Smooth muscle cell of the brain vasculature (primary cell): ENCODE results near the gene ALDH1A2.
"Not testable (repeated sequence)": the region's sequence is repeated elsewhere in the genome, so short reads cannot be mapped to it uniquely, and the experiment has no call there.

Experiments used
- DNase-seq: peaks from one replicate; pipeline ENCODE4 v3.0.0-alpha.2; 2012; ENCODE audit warnings: low read depth, low spot score

ALDH1A2 gene

GRCh38 chr15:58042006-58042405 is 23.5 kb downstream of the ALDH1A2 start:
- DNase-seq, result no peak

- DNase-seq, result no peak
These were observed 25.4 kb downstream of the ALDH1A2 start for GRCh38 chr15:58040150-58040549.

- no peak for DNase-seq
These were observed 26.2 kb downstream of the ALDH1A2 start for GRCh38 chr15:58039079-58040035.

- DNase-seq, result peak; percentile 36
These were observed 27.0 kb downstream of the ALDH1A2 start for GRCh38 chr15:58038426-58039078.

GRCh38 chr15:58037723-58038301 is 27.7 kb downstream of the ALDH1A2 start:
- DNase-seq, result no peak

GRCh38 chr15:58036579-58036978 is 28.9 kb downstream of the ALDH1A2 start:
- DNase-seq, result no peak

- DNase-seq, result not testable (repeated sequence)
These were observed 37.1 kb downstream of the ALDH1A2 start for GRCh38 chr15:58028392-58028791.

GRCh38 chr15:58026552-58026951 is 39.0 kb downstream of the ALDH1A2 start:
- no peak for DNase-seq

- no peak for DNase-seq
These were observed 39.5 kb downstream of the ALDH1A2 start for GRCh38 chr15:58026051-58026450.

- DNase-seq, result no peak
These were observed 43.9 kb downstream of the ALDH1A2 start for GRCh38 chr15:58021332-58022230.

GRCh38 chr15:58019503-58020376 is 45.8 kb downstream of the ALDH1A2 start:
- DNase-seq, result no peak

- DNase-seq, result no peak
These were observed 47.6 kb downstream of the ALDH1A2 start for GRCh38 chr15:58017869-58018268.

GRCh38 chr15:58016581-58017175 is 48.8 kb downstream of the ALDH1A2 start:
- DNase-seq, result no peak

- no peak for DNase-seq
These were observed 49.9 kb downstream of the ALDH1A2 start for GRCh38 chr15:58015565-58015964.

- DNase-seq, result no peak
These were observed 51.0 kb downstream of the ALDH1A2 start for GRCh38 chr15:58014470-58014869.

GRCh38 chr15:58014040-58014439 is 51.5 kb downstream of the ALDH1A2 start:
- DNase-seq, result no peak

- DNase-seq, result peak; percentile 82
These were observed 54.5 kb downstream of the ALDH1A2 start for GRCh38 chr15:58010983-58011382.

- no peak for DNase-seq
These were observed 61.7 kb downstream of the ALDH1A2 start for GRCh38 chr15:58003810-58004209.

- DNase-seq, result no peak
These were observed 63.0 kb downstream of the ALDH1A2 start for GRCh38 chr15:58002338-58003126.
